Right renal cortex interstitium (tissue), 3 donors: Measurements from ENCODE around the gene MEIOB. TPM values are rescaled to one million over a fixed set of nuclear protein-coding genes. Genes with fewer than 3 reads are reported as not detected.
"Not testable (repeated sequence)": the region's sequence is repeated elsewhere in the genome, so short reads cannot be mapped to it uniquely, and the experiment has no call there.

ENCODE experiments used
- DNase-seq, 3 donors: peaks; one replicate each; pipeline ENCODE4 v3.0.0-alpha.2; 2013; ENCODE audit warnings: low read depth in 3 of 3, low spot score in 2 of 3
- polyA plus RNA-seq, 3 donors: library from polyadenylated mRNA; unstranded; fragments of 120-200 nt; gene quantifications; one replicate each; pipeline ENCODE4 v1.2.1, GENCODE V29; 2013; ENCODE audit not compliant: insufficient read length in 3 of 3

The MEIOB gene
- 1 to 10 TPM; 1.1 to 1.3 (median 1.3) TPM for polyA plus RNA-seq

GRCh38 chr16:1871974-1872635 lies at the start of gene MEIOB:
MEIOB (minus strand) TSS chr16:1872164; CDS start chr16:1868175, 3,989 bp downstream.
- DNase-seq: no peak

DNA sequence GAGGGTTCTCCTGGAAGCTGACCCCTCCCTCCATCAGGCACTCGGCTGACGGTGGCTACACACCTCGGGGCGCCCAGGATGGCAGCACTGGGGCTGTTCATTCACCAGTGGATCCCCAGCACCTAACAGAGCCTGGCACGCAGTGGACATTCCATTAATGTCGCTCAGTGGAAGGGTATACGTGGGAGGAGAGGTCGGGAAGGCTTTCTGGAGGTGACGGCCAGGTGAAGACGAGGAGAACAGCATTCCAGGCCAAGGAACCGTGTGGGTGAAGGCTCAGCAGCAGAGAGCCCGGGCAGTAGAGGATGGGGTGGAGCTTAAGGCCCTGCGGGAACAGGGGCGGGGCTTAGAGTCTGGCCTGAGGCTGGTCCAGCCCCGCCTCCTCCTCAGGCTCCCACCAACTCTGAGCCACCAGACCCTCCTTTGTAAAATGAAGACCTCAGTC lies 48.8 kb upstream of the MEIOB start:
- no peak for DNase-seq

GRCh38 chr16:1920122-1920521 lies 48.2 kb upstream of the MEIOB start:
- DNase-seq: not testable (repeated sequence)

GRCh38 chr16:1919327-1919998 lies 47.5 kb upstream of the MEIOB start:
- no peak for DNase-seq

GRCh38 chr16:1918351-1919326 lies 46.7 kb upstream of the MEIOB start, which contains the start of gene HS3ST6:
HS3ST6 (minus strand) TSS chr16:1918415; CDS start chr16:1918323, 92 bp downstream.
- no peak for DNase-seq

DNA sequence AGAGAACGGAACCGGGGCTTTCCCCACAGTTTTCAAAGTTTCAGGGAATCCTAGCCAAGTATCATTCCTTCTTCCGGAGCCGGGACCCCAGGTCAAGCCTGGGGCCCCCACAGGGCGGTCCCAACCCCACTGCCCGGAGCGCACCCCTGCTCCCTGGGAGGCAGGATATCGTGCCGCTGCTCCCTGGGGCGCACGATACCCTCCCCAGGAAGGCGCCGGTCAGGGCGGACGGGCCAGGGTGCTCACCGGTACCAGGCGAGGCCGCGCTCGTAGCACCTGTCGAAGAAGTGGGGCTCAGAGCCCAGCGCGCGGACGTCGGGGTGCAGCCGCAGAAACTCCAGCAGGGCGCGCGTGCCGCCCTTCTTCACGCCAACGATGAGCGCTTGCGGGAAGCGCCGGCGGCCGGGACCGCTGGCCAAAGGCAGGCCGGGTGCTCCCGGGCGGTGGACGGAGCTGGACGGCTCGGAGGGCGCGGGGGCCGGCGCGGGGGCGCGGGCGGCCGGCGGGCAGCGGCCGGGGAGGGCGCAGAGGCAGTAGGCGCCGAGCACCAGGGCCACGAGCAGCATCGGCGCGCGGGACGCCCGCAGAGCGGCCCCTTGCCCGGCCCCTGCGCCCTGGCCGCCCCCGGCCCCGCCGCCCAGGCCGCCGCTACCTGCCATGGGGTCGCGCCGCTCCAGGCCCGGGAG lies 45.8 kb upstream of the MEIOB start:
- no peak for DNase-seq

- DNase-seq: no peak
Measured at GRCh38 chr16:1917056-1917664, 45.2 kb upstream of the MEIOB start.

- no peak for DNase-seq
Measured at GRCh38 chr16:1916640-1916990, 44.7 kb upstream of the MEIOB start.

- DNase-seq: no peak
Measured at GRCh38 chr16:1915732-1916639, 44.0 kb upstream of the MEIOB start.

- no peak for DNase-seq
Measured at GRCh38 chr16:1914988-1915387, 43.0 kb upstream of the MEIOB start.

GRCh38 chr16:1914084-1914608 lies 42.2 kb upstream of the MEIOB start:
- no peak for DNase-seq

DNA sequence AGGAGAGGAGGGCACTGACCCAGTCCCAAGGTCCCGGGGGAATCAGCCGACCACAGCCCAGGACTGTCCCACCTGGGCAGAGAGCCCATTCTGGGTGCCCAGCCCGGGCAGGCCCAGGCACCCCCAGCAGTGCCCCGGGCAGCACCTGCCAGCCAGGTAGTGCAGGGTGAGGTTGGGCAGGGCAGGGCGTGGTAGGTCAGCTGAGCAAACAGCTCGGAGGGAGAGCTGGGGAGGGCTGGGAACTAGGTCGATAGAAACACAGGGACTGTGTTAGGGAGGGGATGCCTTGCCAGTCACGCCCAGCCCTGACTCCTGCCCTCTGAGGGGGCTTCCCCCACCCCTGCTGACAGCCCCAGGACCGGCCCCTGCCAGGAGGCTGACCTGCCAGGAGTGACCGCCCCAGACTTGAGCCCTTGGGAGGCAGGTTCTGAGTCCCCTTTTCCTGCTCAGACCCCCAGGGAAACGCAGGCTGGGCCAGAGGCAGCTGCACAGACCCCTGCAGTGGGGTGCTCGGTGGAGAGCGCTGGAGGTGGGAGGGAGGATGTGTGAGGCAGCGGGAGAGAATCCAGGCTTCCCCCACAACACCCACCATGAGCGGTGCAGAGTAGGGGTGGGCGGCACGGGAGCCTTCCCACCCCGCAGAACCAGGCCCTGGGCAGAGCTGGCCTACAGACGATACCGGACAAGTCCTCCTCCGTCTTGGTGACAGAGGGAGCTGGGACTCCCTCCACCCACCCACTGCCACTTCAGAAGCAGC lies 41.5 kb upstream of the MEIOB start:
- no peak for DNase-seq

DNA sequence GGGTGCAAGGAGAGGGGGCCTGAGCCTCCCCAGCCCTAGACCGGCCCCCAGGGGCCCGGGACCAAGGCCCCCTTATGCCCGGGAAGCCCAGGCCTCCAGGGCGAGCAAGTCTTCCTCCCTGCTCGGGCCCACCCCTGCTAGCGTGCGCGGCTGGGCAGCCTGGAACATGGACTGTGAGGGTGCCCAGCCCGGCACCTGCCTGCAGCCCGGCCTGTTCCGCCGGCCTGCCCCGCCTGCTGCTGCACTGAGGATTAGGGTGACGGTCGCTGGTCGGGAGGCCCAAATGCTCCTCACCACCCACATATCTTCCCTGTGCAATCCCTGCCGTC lies 40.2 kb upstream of the MEIOB start:
- no peak for DNase-seq

GRCh38 chr16:1911467-1912214 lies 39.7 kb upstream of the MEIOB start:
- DNase-seq: no peak

DNA sequence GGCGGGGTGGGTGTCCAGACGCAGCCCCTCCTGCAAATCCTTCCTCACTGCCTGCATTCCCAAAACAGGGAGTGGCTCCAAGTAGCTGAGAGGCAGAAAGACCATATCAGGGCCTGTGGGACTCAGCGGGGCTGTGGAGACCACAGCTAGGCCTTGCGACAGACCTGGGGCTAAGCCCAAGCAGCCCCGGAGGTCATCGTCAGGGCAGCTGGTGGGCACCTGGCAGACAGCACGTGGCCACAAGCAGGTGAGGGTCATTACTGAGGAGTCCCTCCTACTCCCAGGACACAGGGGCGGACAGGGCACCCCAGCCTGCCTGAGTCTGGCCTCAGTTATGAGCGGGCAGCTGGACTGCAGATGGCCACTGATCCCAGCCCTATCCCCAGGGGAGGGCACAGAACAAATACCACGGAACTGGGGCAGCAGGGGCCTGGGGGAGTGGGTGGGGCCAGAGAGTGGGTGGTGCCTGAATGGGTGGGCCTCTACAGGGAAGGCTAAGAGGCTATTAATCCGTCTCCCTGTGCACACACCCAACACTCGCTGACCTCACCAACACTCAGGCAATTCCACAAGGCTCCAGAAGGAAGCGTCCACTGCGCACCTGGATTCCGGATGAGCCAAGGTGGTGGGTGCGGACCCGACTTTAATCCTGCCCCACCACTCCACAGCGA lies 37.7 kb upstream of the MEIOB start:
- no peak for DNase-seq

- DNase-seq: no peak
Measured at GRCh38 chr16:1908983-1909382, 37.0 kb upstream of the MEIOB start.

DNA sequence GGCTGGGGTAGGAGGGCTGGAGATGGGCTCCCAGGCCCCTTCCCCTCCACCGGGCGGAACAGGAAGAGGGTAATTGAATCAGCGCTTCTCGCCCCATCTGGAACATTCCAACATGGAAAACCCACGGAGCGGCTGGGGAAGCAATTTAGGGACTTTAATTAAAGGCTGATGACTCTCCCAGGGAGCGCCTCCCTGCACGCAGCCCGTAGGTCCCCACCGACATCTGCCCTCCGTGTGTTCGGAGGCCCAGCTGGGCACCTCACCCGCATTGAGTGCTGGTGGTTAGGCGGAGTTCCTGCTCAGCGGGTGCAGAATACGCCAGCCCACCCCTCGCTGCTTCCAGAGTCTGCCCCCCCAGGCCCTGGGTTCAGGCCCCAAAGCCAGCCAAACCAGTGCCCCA lies 36.2 kb upstream of the MEIOB start:
- DNase-seq: no peak
